Measurements from ENCODE around the gene TTYH3. TPM values are rescaled to one million over a fixed set of nuclear protein-coding genes. Genes with fewer than 3 reads are reported as not detected.

TTYH3 gene
- total RNA-seq, 1 experiment from 2014 or later, result 122 TPM

GRCh38 chr7:2621948-2622640 lies 9.7 kb upstream of the TTYH3 start:
- Histone ChIP-seq H3K4me2 (ENCODE audit: insufficient read depth, insufficient read length, low read length) (no peak overlapping the region), H3K79me2 (ENCODE audit: insufficient read depth, low read length) (no peaks in the 10 kb centered on the region), H3K14ac (ENCODE audit: insufficient read depth, low read length) (peak overlapping the region; percentile 81), H3K9me3 (ENCODE audit: control insufficient read depth, low read depth, low read length) (no peaks in the 10 kb centered on the region), H3K23me2 (ENCODE audit: insufficient read length, low read depth, low read length, poor library complexity, severe bottlenecking) (no peaks in the 10 kb centered on the region), H2BK120ac (ENCODE audit: low read depth, low read length, poor library complexity, severe bottlenecking) (no peak overlapping the region), H2BK15ac (ENCODE audit: low read depth, low read length) (peak overlapping the region; percentile 42; the same call in 1 of the 2 replicates), H4K5ac (ENCODE audit: insufficient read length, low read depth, low read length) (no peak overlapping the region), H4K91ac (ENCODE audit: insufficient read length, low read depth, low read length) (no peak overlapping the region), H2AK5ac (ENCODE audit: insufficient read length, low read length) (no peak overlapping the region), H2BK12ac (ENCODE audit: insufficient read length, low read depth, low read length) (no peak overlapping the region), H3K27me3 (ENCODE audit: insufficient read depth, low read length) (no peaks in the 10 kb centered on the region), H3K79me1 (ENCODE audit: insufficient read depth, low read depth, low read length, poor library complexity, severe bottlenecking) (no peaks in the 10 kb centered on the region), H3K23ac (ENCODE audit: insufficient read length, low read depth, low read length) (no peak overlapping the region), H2BK5ac (ENCODE audit: insufficient read length, low read length) (no peak overlapping the region), H2BK20ac (ENCODE audit: low read depth, low read length, poor library complexity, severe bottlenecking) (no peak overlapping the region), H2AFZ (ENCODE audit: low read length) (no peak overlapping the region), H3K18ac (ENCODE audit: insufficient read length, low read depth, low read length) (peak overlapping the region; percentile 51), H4K20me1 (ENCODE audit: control insufficient read depth, insufficient read depth, insufficient read length) (no peaks in the 10 kb centered on the region), H3K56ac (ENCODE audit: insufficient read length, low read depth, low read length) (no peak overlapping the region), H3K27ac (ENCODE audit: insufficient read length, low read depth, low read length) (no peak overlapping the region), H3K9ac (ENCODE audit: extremely low read depth, insufficient read length, low read length) (no peak overlapping the region), H3K4me1 (ENCODE audit: insufficient read depth, low read length) (peaks cover 6% of the 10 kb centered on the region; the same call in 1 of the 2 replicates), H3T11ph (ENCODE audit: low read length) (no peak overlapping the region), H4K8ac (replicated peaks; ENCODE audit: insufficient read length, low read depth, low read length) (no peak overlapping the region), H3K4ac (ENCODE audit: low read depth, low read length) (no peak overlapping the region; the same call in 1 of the 2 replicates)
- no peaks in the 10 kb centered on the region; a peak in 1 of 7 replicates for H3K36me3 Mint-ChIP-seq (ENCODE audit: insufficient read depth in 1 of 3, low read depth in 3 of 3)
- no CpG with 5 or more reads among the region's 12 CpGs for WGBS (ENCODE audit: extremely low coverage, insufficient read length, low lambda C conversion rate)
- peak overlapping the region in 1 of 2 experiments; percentile 23; a peak in 2 of 5 replicates for H3K4me3 Mint-ChIP-seq
- peaks cover 4% of the 10 kb centered on the region for H3K27me3 Mint-ChIP-seq (ENCODE audit: low read depth)
- H3K27ac Mint-ChIP-seq, result peak overlapping the region; percentile 57 to 88 (median 81); a peak in 5 of 7 replicates
- DNase-seq, result peak; percentile 86
- H3K9me3 Mint-ChIP-seq, result no peaks in the 10 kb centered on the region; a peak in 2 of 5 replicates
- peaks cover 18 to 33% of the 10 kb centered on the region in 2 experiments for H3K4me1 Mint-ChIP-seq
- no peak for TF ChIP-seq CTCF (conservative IDR thresholded peaks at IDR 0.05)
